Activated CD8-positive, alpha-beta T cell treated with anti-CD3 and anti-CD28 coated beads for 36 hours (primary cell): Measurements from ENCODE around the gene ANKRD11. TPM values are rescaled to one million over a fixed set of nuclear protein-coding genes. Genes with fewer than 3 reads are reported as not detected.
A peak's percentile ranks its signal among the peaks of the same experiment; 100 is the strongest.

Experiments
- ATAC-seq: fragments of 200-7000 bp; cut with Tn5 transposase; one replicate; pipeline ENCODE4 v1.10.0; 2021; ENCODE audit warnings: mild to moderate bottlenecking, moderate library complexity
- CTCF ChIA-PET: fragments of 350-600 bp; sonication (Branson Sonifier 250); formaldehyde crosslinking; loops from one replicate; lab custom pipeline; 2021; ENCODE audit warnings: antibody characterized with exemption; lab: Charles Lee
- POLR2A ChIA-PET: fragments of 350-600 bp; sonication (Branson Sonifier 250); formaldehyde crosslinking; loops from one replicate; lab custom pipeline; 2021; ENCODE audit warnings: antibody characterized with exemption; lab: Charles Lee
- DNase-seq: peaks from one replicate; pipeline ENCODE4 v3.0.0-alpha.2; 2020
- H3K27ac Mint-ChIP-seq: one replicate; pipeline ENCODE4 v1.8.0; 2021; ENCODE audit warnings: mild to moderate bottlenecking, mixed read lengths
- H3K27me3 Mint-ChIP-seq: one replicate; pipeline ENCODE4 v1.8.0; 2021; ENCODE audit warnings: mixed read lengths
- H3K36me3 Mint-ChIP-seq: one replicate; pipeline ENCODE4 v1.8.0; 2021; ENCODE audit warnings: low read depth, mixed read lengths
- H3K4me1 Mint-ChIP-seq: one replicate; pipeline ENCODE4 v1.8.0; 2021; ENCODE audit warnings: low read depth, mixed read lengths
- H3K4me3 Mint-ChIP-seq: one replicate; pipeline ENCODE4 v1.8.0; 2021; ENCODE audit warnings: mild to moderate bottlenecking, moderate library complexity, mixed read lengths
- H3K9me3 Mint-ChIP-seq: one replicate; pipeline ENCODE4 v1.8.0; 2021; ENCODE audit warnings: mixed read lengths
- intact Hi-C: fragments of 100-400 bp; cut with micrococcal nuclease; formaldehyde crosslinking; loops from one replicate; pipeline ENCODE4 v1.10.0; 2022
- total RNA-seq, 2 experiments: library from RNA; stranded (reverse); gene quantifications; one replicate each; pipeline ENCODE4 v1.2.3, GENCODE V29; 2021
- TF ChIP-seq, protein P1 (sequence below): fragments of 200-600 bp; IDR thresholded peaks from one replicate; pipeline ENCODE4 v1.8.0; 2022; ENCODE audit warnings: antibody characterized with exemption, mild to moderate bottlenecking

The ANKRD11 gene
- total RNA-seq, 2 experiments from 2014 or later, result 145 to 147 TPM

DNA sequence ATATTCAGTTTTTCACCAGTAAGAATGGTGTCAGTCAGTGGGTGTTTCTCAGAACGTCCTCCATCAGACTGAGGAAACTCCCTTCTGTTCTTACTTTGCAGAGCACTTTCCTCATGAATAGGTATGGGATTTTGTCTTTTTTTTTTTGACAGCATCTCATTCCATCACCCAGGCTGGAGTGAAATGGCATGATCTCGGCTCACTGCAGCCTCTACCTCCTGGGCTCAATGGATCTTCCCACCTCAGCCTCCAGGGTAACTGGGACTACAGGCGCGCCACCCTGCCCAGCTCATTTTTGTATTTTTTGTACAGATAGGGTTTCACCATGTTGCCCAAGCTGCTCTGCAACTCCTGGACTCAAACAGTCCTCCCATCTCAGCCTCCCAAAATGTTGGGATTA is 142.6 kb downstream of the ANKRD11 start:
- Mint-ChIP-seq H3K9me3 (no peaks in the 10 kb centered on the region), H3K4me3 (no peak overlapping the region), H3K27me3 (no peaks in the 10 kb centered on the region), H3K36me3 (peaks cover 31% of the 10 kb centered on the region), H3K27ac (peak overlapping the region; percentile 58), H3K4me1 (peaks cover 88% of the 10 kb centered on the region)
- ChIA-PET POLR2A (no interaction called here), CTCF (no interaction called here)
- DNase-seq (no peak), ATAC-seq (no peak)
- TF ChIP-seq, protein P1, sequence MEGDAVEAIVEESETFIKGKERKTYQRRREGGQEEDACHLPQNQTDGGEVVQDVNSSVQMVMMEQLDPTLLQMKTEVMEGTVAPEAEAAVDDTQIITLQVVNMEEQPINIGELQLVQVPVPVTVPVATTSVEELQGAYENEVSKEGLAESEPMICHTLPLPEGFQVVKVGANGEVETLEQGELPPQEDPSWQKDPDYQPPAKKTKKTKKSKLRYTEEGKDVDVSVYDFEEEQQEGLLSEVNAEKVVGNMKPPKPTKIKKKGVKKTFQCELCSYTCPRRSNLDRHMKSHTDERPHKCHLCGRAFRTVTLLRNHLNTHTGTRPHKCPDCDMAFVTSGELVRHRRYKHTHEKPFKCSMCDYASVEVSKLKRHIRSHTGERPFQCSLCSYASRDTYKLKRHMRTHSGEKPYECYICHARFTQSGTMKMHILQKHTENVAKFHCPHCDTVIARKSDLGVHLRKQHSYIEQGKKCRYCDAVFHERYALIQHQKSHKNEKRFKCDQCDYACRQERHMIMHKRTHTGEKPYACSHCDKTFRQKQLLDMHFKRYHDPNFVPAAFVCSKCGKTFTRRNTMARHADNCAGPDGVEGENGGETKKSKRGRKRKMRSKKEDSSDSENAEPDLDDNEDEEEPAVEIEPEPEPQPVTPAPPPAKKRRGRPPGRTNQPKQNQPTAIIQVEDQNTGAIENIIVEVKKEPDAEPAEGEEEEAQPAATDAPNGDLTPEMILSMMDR, result no peak
- intact Hi-C loops, result no loop called here

DNA sequence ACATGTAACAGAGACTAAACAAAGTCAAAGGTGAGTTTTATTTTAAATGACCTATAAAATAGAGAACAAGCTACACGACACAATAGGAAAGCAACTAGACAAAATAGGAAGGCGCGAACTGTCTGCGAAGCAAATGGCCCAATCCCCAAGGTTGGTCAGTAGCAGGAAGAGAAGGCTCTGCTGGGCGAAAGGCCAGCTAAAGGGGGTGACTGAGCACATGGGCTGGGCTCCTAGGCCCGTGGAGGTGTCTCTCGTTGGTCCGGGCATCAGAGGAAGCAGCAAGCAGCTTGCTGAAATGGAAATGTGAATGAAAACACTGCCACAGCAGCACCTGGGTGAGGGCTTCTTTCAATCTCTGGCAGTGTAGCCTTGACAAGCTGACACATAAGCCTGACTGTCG is 143.5 kb downstream of the ANKRD11 start:
- TF ChIP-seq, protein P1, result no peak
- intact Hi-C loops, result no loop called here
- DNase-seq, result no peak
- Mint-ChIP-seq H3K27ac (peak overlapping the region; percentile 39), H3K36me3 (peaks cover 28% of the 10 kb centered on the region), H3K9me3 (no peaks in the 10 kb centered on the region), H3K4me3 (no peak overlapping the region), H3K4me1 (peaks cover 85% of the 10 kb centered on the region), H3K27me3 (no peaks in the 10 kb centered on the region)
- CTCF ChIA-PET, result no interaction called here
- no peak for ATAC-seq
- POLR2A ChIA-PET, result interaction anchor here (0.9 to 1.8 kb wide), 4 partner anchors 15 to 95 kb away, joined by 3 to 5 read pairs (median 4); no protein-coding TSS in a partner anchor

DNA sequence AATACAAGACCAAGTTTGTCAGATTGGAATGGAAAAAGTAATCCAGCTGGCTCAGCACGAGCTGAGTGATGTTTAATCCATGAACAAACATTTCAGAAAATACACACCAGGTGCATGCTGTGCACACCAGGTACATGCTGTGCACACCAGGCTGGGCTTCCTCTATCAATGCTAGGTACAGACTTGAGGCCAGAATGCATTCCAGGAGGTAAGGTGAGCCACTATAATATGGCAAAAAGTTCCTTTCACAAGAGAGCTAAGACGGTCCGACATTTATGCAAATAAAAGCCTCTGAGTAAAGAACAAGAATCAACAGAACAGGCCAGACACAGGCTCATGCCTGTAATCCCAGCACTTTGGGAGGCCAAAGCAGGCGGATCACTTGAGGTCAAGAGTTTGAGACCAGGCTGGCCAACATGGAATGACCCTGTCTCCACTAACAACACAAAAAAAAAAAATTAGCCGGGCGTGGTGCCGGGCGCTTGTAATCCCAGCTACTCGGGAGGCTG is 144.7 kb downstream of the ANKRD11 start:
- POLR2A ChIA-PET, result interaction anchor here (1.2 to 1.8 kb wide), 3 partner anchors 11 to 96 kb away, joined by 3 to 5 read pairs (median 4); no protein-coding TSS in a partner anchor
- ATAC-seq, result no peak
- intact Hi-C loops, result no loop called here
- TF ChIP-seq, protein P1, result no peak
- Mint-ChIP-seq H3K4me3 (no peak overlapping the region), H3K27ac (no peak overlapping the region), H3K36me3 (peaks cover 22% of the 10 kb centered on the region), H3K4me1 (peaks cover 82% of the 10 kb centered on the region), H3K27me3 (no peaks in the 10 kb centered on the region), H3K9me3 (no peaks in the 10 kb centered on the region)
- DNase-seq, result no peak
- CTCF ChIA-PET, result no interaction called here

DNA sequence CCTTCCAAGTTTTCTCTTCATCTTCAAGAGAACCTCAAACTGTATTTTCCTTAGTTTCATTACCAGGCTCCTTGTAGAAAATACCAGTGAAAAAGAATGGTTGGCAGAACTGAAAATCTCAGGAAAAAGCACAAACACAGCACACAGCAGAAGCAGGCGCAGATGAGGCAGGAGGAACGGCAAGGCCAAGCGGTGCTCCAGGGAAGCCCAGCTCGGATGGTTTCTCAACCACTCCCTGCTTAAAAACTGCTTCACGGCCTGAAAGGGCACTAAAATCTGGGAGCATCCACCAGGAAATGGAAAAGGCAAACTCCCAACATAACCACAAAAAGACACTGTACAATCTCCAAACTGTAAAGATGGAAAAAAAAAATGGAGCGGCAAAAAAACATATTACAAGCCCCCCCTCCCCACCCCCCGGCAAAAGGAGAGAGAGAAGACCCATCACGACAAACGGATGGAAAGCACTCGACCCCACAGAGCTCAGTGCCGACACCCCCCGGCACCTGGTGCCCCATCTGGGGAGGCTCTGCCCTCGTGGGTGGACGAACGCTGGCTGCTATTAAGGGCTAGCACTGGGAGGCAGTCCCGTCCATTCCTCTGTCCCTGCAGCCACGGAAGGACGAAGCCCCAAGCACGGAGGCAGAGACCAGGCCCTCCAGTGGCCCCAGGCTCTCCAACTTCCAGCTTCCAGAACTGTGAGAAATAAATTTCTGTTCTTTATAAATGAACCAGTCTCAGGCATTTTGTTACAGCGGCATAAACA is 145.3 kb downstream of the ANKRD11 start:
- Mint-ChIP-seq H3K36me3 (peaks cover 17% of the 10 kb centered on the region), H3K4me3 (no peak overlapping the region), H3K4me1 (peaks cover 82% of the 10 kb centered on the region), H3K9me3 (no peaks in the 10 kb centered on the region), H3K27ac (no peak overlapping the region), H3K27me3 (no peaks in the 10 kb centered on the region)
- DNase-seq, result no peak
- TF ChIP-seq, protein P1, result no peak
- ChIA-PET CTCF (no interaction called here), POLR2A (interaction anchor here (1.2 kb wide), 1 partner anchor 12 kb away, joined by 4 read pairs; no protein-coding TSS in a partner anchor)
- ATAC-seq, result no peak
- intact Hi-C loops, result no loop called here

DNA sequence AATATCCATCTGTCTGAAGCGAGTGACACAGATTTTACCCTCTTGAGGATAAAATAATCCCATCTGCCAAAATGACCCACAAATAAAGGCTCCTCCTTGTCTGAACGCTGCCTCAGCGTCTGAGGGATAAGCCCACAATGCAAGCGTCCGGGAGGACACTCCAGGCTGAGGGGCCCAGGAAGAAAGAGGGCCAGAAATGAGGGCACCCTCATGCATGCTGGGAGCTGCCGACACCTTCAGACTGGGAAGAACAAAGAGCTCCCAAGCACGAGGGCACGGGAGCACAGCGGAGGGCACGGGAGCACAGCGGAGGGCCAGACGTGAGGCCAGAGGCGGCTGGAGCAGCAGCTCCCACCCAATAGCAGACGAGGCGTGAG is 145.9 kb downstream of the ANKRD11 start:
- POLR2A ChIA-PET, result interaction anchor here (1.2 kb wide), 1 partner anchor 12 kb away, joined by 4 read pairs; no protein-coding TSS in a partner anchor
- Mint-ChIP-seq H3K9me3 (no peaks in the 10 kb centered on the region), H3K27me3 (no peaks in the 10 kb centered on the region), H3K4me1 (peaks cover 81% of the 10 kb centered on the region), H3K36me3 (peaks cover 11% of the 10 kb centered on the region), H3K4me3 (no peak overlapping the region), H3K27ac (no peak overlapping the region)
- DNase-seq, result no peak
- intact Hi-C loops, result no loop called here
- CTCF ChIA-PET, result interaction anchor here (1.5 kb wide), 1 partner anchor 10 kb away, joined by 4 read pairs; no protein-coding TSS in a partner anchor
- no peak for ATAC-seq
- TF ChIP-seq, protein P1, result no peak
